PFSK-1 (cell line): ENCODE data around the gene GPR137C.

Source experiments
- FOXP2 ChIP-seq: optimal IDR thresholded peaks from 2 replicates; pipeline ENCODE3; 2011; ENCODE audit warnings: borderline replicate concordance, control low read depth, inconsistent platforms; ENCODE audit not compliant: insufficient read depth; ENCODE audit errors: extremely low read length, extremely low read depth
- POLR2AphosphoS5 ChIP-seq: IDR thresholded peaks from 2 replicates; pipeline ENCODE4 v1.6.1; 2012; ENCODE audit warnings: low read depth, mild to moderate bottlenecking, control low read depth, low read length, moderate library complexity
- REST ChIP-seq, 2 experiments: IDR thresholded peaks; 2 replicates each; pipeline versions ENCODE4 v1.6.1 to v1.8.0; 2011 to 2012; ENCODE audit warnings: low read depth in 2 of 2, low read length in 2 of 2, control low read depth in 1 of 2, inconsistent platforms in 1 of 2, mild to moderate bottlenecking in 1 of 2, moderate library complexity in 1 of 2; ENCODE audit not compliant: insufficient read depth in 1 of 2
- SIN3A ChIP-seq: IDR thresholded peaks from 2 replicates; pipeline ENCODE4 v1.6.1; 2012; ENCODE audit warnings: mild to moderate bottlenecking, low read length, moderate library complexity, borderline replicate concordance; ENCODE audit not compliant: insufficient read depth
- TAF1 ChIP-seq: IDR thresholded peaks from 2 replicates; pipeline ENCODE4 v1.6.1; 2012; ENCODE audit warnings: low read length, control low read depth, borderline replicate concordance; ENCODE audit not compliant: insufficient read depth

Gene GPR137C

GRCh38 chr14:52607061-52607460 is 54.4 kb downstream of the GPR137C start:
- TF ChIP-seq FOXP2 (no peak), REST (IDR thresholded peaks at IDR 0.05; ENCODE audit: insufficient read depth in 1 of 2, low read depth in 2 of 2, low read length in 2 of 2) (no peak), SIN3A (no peak), TAF1 (no peak), POLR2AphosphoS5 (no peak)

- TF ChIP-seq SIN3A = no peak
- no peak for TF ChIP-seq REST (IDR thresholded peaks at IDR 0.05; ENCODE audit: insufficient read depth in 1 of 2, low read depth in 2 of 2, low read length in 2 of 2)
- no peak for TF ChIP-seq TAF1
- no peak for TF ChIP-seq FOXP2
- no peak for TF ChIP-seq POLR2AphosphoS5
Observed at GRCh38 chr14:52609445-52610044, 56.9 kb downstream of the GPR137C start.

GRCh38 chr14:52610187-52610586 is 57.6 kb downstream of the GPR137C start:
- TF ChIP-seq SIN3A (no peak), REST (IDR thresholded peaks at IDR 0.05; ENCODE audit: insufficient read depth in 1 of 2, low read depth in 2 of 2, low read length in 2 of 2) (no peak), TAF1 (no peak), POLR2AphosphoS5 (no peak), FOXP2 (no peak)

GRCh38 chr14:52618602-52619001 is 66.0 kb downstream of the GPR137C start:
- TF ChIP-seq SIN3A (no peak), POLR2AphosphoS5 (no peak), TAF1 (no peak), REST (IDR thresholded peaks at IDR 0.05; ENCODE audit: insufficient read depth in 1 of 2, low read depth in 2 of 2, low read length in 2 of 2) (no peak), FOXP2 (no peak)

GRCh38 chr14:52619687-52620086 is 67.1 kb downstream of the GPR137C start:
- TF ChIP-seq FOXP2 = no peak
- TF ChIP-seq SIN3A = no peak
- TF ChIP-seq TAF1 = no peak
- no peak for TF ChIP-seq REST (IDR thresholded peaks at IDR 0.05; ENCODE audit: insufficient read depth in 1 of 2, low read depth in 2 of 2, low read length in 2 of 2)
- no peak for TF ChIP-seq POLR2AphosphoS5
